SK-N-MC (cell line): ENCODE results near the gene C6orf52.

Experiments
- EZH2 ChIP-seq: fragments of 200-600 bp; sonication (generic); IDR thresholded peaks from one replicate; pipeline ENCODE4 v1.6.1; 2017; ENCODE audit warnings: antibody characterized with exemption
- POLR2AphosphoS5 ChIP-seq: IDR thresholded peaks from 2 replicates; pipeline ENCODE4 v1.6.1; 2012; ENCODE audit warnings: mild to moderate bottlenecking, low read depth, low read length, borderline replicate concordance

DNA sequence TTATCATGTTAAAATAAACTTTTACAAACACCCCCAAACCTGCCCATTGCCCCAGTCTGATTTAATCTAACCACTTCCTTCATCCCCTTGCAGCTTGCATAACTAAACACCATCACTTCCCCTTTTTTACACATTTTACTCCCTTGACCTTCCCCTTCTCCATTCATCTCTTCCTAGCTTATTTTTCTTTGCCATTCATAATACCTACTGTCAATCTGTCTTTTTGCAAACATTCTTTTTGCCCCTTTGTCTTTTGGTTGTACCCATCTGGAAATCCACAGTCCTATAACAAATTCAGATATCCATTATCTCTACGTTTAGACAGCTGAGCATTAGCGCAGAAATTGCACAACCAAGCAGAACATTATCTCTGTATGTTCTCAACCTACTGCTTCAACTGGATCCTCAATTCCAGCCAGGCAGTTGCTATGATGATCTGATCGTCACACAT, 51.2 kb downstream of the C6orf52 start:
- TF ChIP-seq POLR2AphosphoS5 = no peak
- no peak for TF ChIP-seq EZH2
